Endodermal cell (in vitro differentiated cells): ENCODE data around the gene TXNDC11. TPM values are rescaled to one million over a fixed set of nuclear protein-coding genes. Genes with fewer than 3 reads are reported as not detected.

Source experiments
- DNase-seq: peaks from one replicate; pipeline ENCODE4 v3.0.0-alpha.2; 2017
- H3K27ac ChIP-seq: 2 replicates; pipeline ENCODE4 v1.5.1; 2013; ENCODE audit warnings: mild to moderate bottlenecking, low read depth, low read length, moderate library complexity
- H3K27me3 ChIP-seq: 2 replicates; pipeline ENCODE4 v1.6.1; 2013; ENCODE audit warnings: mild to moderate bottlenecking, low read length, moderate library complexity; ENCODE audit not compliant: insufficient read depth, control insufficient read depth, poor library complexity, severe bottlenecking
- H3K36me3 ChIP-seq: 2 replicates; pipeline ENCODE4 v1.7.0; 2013; ENCODE audit warnings: mild to moderate bottlenecking, low read length, moderate library complexity; ENCODE audit not compliant: control insufficient read depth, insufficient read depth
- H3K4me1 ChIP-seq: one replicate; pipeline ENCODE4 v1.7.0; 2013; ENCODE audit warnings: low read length; ENCODE audit not compliant: control insufficient read depth, insufficient read depth
- H3K4me3 ChIP-seq: 2 replicates; pipeline ENCODE4 v1.5.1; 2013; ENCODE audit warnings: mild to moderate bottlenecking, low read length, moderate library complexity
- H3K9ac ChIP-seq: 2 replicates; pipeline ENCODE4 v1.6.1; 2013; ENCODE audit warnings: mild to moderate bottlenecking, low read length, moderate library complexity; ENCODE audit not compliant: poor library complexity, severe bottlenecking; ENCODE audit errors: extremely low read depth
- H3K9me3 ChIP-seq: 2 replicates; pipeline ENCODE4 v1.6.1; 2013; ENCODE audit warnings: mild to moderate bottlenecking, low read length, moderate library complexity; ENCODE audit not compliant: control insufficient read depth
- H3K27ac Mint-ChIP-seq: 2 replicates; pipeline ENCODE4 v1.8.0; 2020; ENCODE audit warnings: mixed read lengths
- H3K27me3 Mint-ChIP-seq: 2 replicates; pipeline ENCODE4 v1.8.0; 2021; ENCODE audit warnings: mild to moderate bottlenecking, mixed read lengths; ENCODE audit not compliant: insufficient read depth
- H3K36me3 Mint-ChIP-seq: 2 replicates; pipeline ENCODE4 v1.8.0; 2020; ENCODE audit warnings: low read depth, mixed read lengths
- H3K4me1 Mint-ChIP-seq: 2 replicates; pipeline ENCODE4 v1.8.0; 2020; ENCODE audit warnings: mixed read lengths
- H3K4me3 Mint-ChIP-seq: 2 replicates; pipeline ENCODE4 v1.8.0; 2020; ENCODE audit warnings: mild to moderate bottlenecking, moderate library complexity, mixed read lengths
- H3K9me3 Mint-ChIP-seq: 2 replicates; pipeline ENCODE4 v1.8.0; 2020; ENCODE audit warnings: mild to moderate bottlenecking, mixed read lengths
- CTCF ChIP-seq: fragments of 200-600 bp; sonication (generic); conservative IDR thresholded peaks from 2 replicates; pipeline ENCODE4 v1.5.0; 2021; ENCODE audit warnings: antibody characterized with exemption, mild to moderate bottlenecking
- WGBS, 2 experiments: methylation state at CpG; one replicate each; pipeline versions ENCODE4 v1.1.5 to v1.1.7; 2013; ENCODE audit warnings: missing lambda C conversion rate in 2 of 2, mixed read lengths in 1 of 2; ENCODE audit not compliant: insufficient coverage in 1 of 2, insufficient read length in 1 of 2; 5-methylcytosine and 5-hydroxymethylcytosine counted together
- total RNA-seq, 2 donors: library from RNA; stranded (reverse); fragmentation: NEBNext Ultra II Directional in 1 of 2; extraction: Animal tissue kit (Norgen Biotek cat#: 25700) in 1 of 2; gene quantifications; 2 replicates in 1 of 2; 3 replicates in 1 of 2; pipeline ENCODE4 v1.2.1, GENCODE V29; 2021

Gene TXNDC11
- total RNA-seq, 2 donors from 2014 or later = 16.4 to 20.8 TPM

- Histone ChIP-seq H3K27ac (no peak overlapping the region), H3K9me3 (no peaks in the 10 kb centered on the region), H3K9ac (no peak overlapping the region), H3K4me3 (no peak overlapping the region), H3K36me3 (no peaks in the 10 kb centered on the region), H3K27me3 (no peaks in the 10 kb centered on the region), H3K4me1 (no peaks in the 10 kb centered on the region)
- WGBS, 2 experiments = 88 to 89% methylated on average over 6 to 7 of the region's 7 CpGs
- Mint-ChIP-seq H3K36me3 (no peaks in the 10 kb centered on the region), H3K27me3 (no peaks in the 10 kb centered on the region), H3K9me3 (no peaks in the 10 kb centered on the region), H3K27ac (no peak overlapping the region), H3K4me1 (no peaks in the 10 kb centered on the region), H3K4me3 (no peak overlapping the region)
- DNase-seq = no peak
- TF ChIP-seq CTCF = no peak
Measured at GRCh38 chr16:11649276-11649675, 93.4 kb downstream of the TXNDC11 start.

- Histone ChIP-seq H3K36me3 (no peaks in the 10 kb centered on the region), H3K9ac (no peak overlapping the region), H3K27me3 (no peaks in the 10 kb centered on the region), H3K27ac (no peak overlapping the region), H3K9me3 (no peaks in the 10 kb centered on the region), H3K4me1 (no peaks in the 10 kb centered on the region), H3K4me3 (no peak overlapping the region)
- no peak overlapping the region for H3K4me3 Mint-ChIP-seq
- H3K4me1 Mint-ChIP-seq = no peaks in the 10 kb centered on the region
- no peak for DNase-seq
- H3K27me3 Mint-ChIP-seq = peaks cover 3% of the 10 kb centered on the region
- peak; percentile 25 for TF ChIP-seq CTCF
- H3K9me3 Mint-ChIP-seq = no peaks in the 10 kb centered on the region
- H3K27ac Mint-ChIP-seq = no peak overlapping the region
- H3K36me3 Mint-ChIP-seq = no peaks in the 10 kb centered on the region
- 85% methylated on average over 4 of the region's 4 CpGs; no CpG with 5 or more reads in 1 of the 2 experiments for WGBS, 2 experiments
Measured at GRCh38 chr16:11642765-11643116, 99.9 kb downstream of the TXNDC11 start.

GRCh38 chr16:11640987-11641817, 101.5 kb downstream of the TXNDC11 start:
- H3K9me3 ChIP-seq = no peaks in the 10 kb centered on the region
- H3K27me3 Mint-ChIP-seq = peaks cover 3% of the 10 kb centered on the region
- no peaks in the 10 kb centered on the region for H3K4me1 ChIP-seq
- H3K4me1 Mint-ChIP-seq = no peaks in the 10 kb centered on the region
- DNase-seq = peak; percentile 69
- H3K9me3 Mint-ChIP-seq = no peaks in the 10 kb centered on the region
- no peak overlapping the region for H3K27ac Mint-ChIP-seq
- no peak overlapping the region for H3K4me3 Mint-ChIP-seq
- 59 to 65% methylated on average over 15 to 20 of the region's 20 CpGs for WGBS, 2 experiments
- H3K27ac ChIP-seq = peak overlapping the region; percentile 1
- peak; percentile 91 for TF ChIP-seq CTCF
- no peaks in the 10 kb centered on the region for H3K36me3 Mint-ChIP-seq
- no peaks in the 10 kb centered on the region for H3K36me3 ChIP-seq
- no peaks in the 10 kb centered on the region for H3K27me3 ChIP-seq
- no peak overlapping the region for H3K4me3 ChIP-seq
- H3K9ac ChIP-seq = no peak overlapping the region
